ENCODE results near the gene SARNP.

Gene SARNP

DNA sequence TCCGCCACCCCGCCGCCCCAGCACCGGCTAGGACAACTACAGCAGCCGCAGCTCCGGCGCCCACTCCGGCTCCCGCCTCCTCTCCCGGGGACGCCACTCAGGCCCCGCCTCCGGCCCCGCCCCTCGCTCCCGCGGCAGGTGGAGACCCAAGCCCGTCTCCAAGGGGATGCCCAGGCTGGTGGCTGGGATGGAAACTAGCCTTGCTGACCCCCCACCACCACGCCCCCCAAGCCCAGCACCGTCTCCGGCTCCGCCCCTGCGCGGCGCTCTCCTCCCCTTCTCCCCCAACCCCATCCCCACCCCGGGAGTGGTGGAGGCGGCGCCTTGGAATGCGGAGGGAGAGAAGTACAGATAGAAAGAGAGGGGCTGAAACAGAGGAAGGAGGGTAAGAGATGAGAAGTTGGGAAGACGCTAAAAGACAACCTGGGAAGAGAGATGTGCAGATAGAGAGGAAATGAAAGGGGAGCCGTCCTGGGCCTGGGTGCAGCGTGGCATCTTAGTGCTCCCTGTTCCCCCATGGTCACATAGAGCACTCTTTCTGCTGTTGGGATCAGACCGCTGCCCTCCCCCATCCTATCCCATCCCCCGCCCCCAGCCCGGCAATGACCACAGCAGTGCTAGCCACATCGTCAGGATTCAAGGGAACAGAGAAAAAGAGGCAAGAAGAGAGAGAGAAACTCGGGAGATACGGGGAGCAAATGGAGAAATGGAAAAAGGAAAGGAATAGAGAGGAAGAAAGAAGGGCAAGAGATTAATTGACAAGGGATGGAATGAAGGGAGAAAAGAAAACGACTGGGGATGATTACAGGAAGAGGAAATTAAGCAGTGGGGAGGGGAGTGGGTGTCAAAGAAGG is 109.5 kb downstream of the SARNP start, which contains the start of gene ITGA7:
Gene ITGA7, minus strand, starts transcription at position 64 of the 854 bp plus-strand sequence. CDS start 222 bp downstream, outside the sequence.
- no peak for DNase-seq (ENCODE audit: low spot score)

All from hematopoietic multipotent progenitor cell treated with erythropoietin and hydrocortisone succinate and interleukin-3 and kit ligand, for 15 days (in vitro differentiated cells).